Suprapubic skin (tissue), 3 donors: ENCODE measurements around the gene ZNF791.

Experiments
- POLR2A ChIP-seq, 2 donors: fragments of 450-650 bp; IDR thresholded peaks; one replicate each; pipeline ENCODE4 v1.6.1; 2017; ENCODE audit warnings: antibody characterized with exemption in 2 of 2, mild to moderate bottlenecking in 2 of 2, moderate library complexity in 2 of 2
- TF ChIP-seq, protein P1 (sequence below), 2 donors: fragments of 200-600 bp in 1 of 2; fragments of 450-650 bp in 1 of 2; sonication (generic) in 1 of 2; IDR thresholded peaks; one replicate each; pipeline ENCODE4 v1.5.1; 2016 to 2019; ENCODE audit warnings: antibody characterized with exemption in 2 of 2, mild to moderate bottlenecking in 1 of 2, moderate library complexity in 1 of 2

DNA sequence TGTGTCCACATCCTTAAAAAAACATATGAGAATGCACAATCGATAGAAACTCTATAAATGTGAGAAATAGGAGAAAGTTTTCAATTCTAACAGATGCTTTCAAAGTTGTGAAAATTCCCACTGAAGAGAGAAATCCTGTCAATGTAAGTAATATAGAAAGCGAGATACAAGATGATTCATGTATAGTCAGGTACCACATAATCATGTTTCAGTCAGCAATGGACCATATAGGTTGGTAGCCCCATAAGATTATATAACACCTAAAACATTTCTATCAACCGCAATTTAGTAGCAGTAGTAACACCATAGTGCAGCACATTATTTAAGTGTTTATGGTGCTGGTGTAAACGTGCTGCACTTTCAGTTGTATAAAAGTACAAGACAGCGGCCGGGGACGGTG is 18.5 kb downstream of the ZNF791 start:
- TF ChIP-seq, protein P1, sequence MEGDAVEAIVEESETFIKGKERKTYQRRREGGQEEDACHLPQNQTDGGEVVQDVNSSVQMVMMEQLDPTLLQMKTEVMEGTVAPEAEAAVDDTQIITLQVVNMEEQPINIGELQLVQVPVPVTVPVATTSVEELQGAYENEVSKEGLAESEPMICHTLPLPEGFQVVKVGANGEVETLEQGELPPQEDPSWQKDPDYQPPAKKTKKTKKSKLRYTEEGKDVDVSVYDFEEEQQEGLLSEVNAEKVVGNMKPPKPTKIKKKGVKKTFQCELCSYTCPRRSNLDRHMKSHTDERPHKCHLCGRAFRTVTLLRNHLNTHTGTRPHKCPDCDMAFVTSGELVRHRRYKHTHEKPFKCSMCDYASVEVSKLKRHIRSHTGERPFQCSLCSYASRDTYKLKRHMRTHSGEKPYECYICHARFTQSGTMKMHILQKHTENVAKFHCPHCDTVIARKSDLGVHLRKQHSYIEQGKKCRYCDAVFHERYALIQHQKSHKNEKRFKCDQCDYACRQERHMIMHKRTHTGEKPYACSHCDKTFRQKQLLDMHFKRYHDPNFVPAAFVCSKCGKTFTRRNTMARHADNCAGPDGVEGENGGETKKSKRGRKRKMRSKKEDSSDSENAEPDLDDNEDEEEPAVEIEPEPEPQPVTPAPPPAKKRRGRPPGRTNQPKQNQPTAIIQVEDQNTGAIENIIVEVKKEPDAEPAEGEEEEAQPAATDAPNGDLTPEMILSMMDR (IDR thresholded peaks at IDR 0.05): no peak
- TF ChIP-seq POLR2A (IDR thresholded peaks at IDR 0.05): no peak
